CD4-positive, alpha-beta T cell treated with Interleukin-15 for 1 hour (primary cell): ENCODE measurements around the gene SLX9.

Source experiments
- DNase-seq: peaks from one replicate; pipeline ENCODE4 v3.0.0-alpha.2; 2020

SLX9 gene

DNA sequence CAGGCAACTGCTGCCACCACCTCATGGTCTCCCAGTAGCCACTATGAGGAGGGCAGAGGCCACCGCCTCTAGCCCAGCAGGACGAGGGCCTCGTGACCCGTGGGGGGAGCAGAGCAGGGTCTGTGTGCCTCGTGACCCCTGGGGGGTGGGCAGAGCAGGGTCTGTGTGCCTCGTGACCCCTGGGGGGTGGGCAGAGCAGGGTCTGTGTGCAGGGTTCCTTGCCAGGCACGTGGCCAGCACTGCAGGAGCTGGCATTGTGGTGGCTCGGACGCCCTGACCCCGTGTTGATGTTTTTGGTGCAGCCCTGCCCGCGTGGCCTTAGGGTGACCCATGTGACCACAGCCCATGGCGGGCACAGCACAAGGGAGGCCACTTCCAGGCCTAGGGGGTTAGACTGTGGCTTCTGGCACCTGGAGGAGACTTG is 52.8 kb downstream of the SLX9 start:
- no peak for DNase-seq

DNA sequence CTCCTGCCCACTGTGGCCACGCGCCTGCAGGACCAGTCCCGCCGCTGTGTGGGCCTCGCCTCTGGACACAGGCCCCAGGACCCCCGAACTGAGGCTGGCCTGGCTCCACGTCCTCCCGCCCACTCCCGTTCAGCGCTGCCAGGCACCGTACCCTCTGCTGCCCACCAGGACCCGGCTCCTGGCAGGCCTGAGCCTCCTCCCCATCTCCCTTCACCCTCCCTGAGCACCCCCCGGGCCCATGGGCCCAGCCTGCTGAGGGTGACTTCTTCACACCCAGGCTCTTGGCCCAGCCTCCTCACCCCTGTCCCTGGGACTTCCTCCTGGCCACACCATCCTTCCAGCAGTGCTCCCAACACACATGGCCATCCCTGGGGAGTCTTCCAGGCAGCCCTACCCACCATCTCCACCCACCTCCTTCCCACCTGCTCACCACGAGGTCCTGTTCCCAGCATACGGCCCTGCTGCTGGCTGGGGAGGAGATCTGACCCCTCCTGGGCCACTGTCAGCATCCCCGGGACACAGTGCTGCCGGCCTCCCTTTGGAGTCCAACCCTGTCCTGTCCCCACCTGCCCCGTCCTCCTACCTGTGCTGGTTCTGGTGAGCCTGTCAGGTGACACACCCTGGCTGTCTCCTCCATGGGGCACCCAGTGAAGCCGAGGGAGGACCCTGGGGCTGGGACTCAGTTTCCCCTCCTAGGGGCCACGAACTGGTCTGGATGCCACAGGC is 53.7 kb downstream of the SLX9 start:
- DNase-seq = no peak

DNA sequence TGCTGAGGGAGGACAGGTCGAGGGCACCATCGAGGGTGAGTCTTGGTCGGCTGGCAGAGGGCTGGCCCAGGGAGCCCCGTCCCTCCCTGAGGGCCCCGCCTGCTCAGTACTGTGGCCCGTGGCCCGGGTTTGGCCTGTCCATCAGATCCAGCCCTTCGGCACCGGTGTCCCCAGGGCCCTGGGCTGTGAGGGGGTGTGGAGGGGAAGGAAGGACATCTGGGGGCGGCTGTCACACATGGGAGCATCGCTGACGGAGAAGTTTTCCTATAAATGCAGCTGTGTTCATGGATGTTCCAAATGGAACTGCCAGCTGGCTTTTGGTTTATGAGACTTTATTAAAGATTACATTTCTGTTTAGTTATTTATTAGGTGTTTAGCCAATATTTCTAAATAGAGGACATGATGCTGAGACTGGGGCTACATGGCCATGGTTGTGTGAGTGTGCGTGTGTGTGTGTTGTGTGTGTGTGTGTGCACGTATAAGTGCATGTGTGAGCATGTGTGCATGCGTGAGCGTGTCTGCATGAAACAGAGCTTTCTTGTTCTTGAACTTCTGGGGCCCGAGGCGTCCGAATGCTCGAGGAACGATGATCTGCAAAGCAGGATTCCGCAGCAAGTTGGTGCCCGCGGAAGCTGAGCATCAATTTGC is 54.3 kb downstream of the SLX9 start:
- no peak for DNase-seq

DNA sequence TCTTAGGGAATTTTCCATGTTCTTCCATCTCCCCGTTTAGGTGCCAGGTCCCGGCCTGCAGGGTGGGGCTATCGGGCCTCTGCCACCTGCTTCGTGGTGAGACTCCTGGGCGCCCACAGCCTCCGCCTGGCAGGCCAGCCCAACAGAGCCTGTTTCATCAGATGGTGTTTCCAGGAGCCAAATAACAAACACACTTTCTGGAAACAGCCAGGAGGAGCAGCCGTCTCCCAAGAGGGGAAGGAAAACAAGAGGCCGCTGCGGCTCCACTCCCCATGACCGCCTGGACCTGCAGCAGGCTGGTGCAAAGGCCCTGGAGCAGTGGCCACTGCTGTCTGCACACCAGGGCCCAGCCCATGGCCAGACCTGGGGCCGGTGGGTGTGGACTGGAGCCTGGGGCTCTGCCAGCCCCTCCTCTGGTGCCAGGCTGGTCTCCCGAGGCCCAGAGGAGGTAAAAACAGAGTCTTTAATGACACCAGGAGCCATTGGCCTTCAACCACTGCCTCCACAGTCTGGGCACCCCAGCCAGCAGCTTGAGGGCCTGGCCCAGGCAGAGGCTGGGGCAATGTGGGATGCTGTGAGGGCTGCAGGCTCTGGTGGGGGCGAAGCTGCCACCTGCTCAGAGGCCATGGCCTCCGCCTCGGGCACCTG is 55.0 kb downstream of the SLX9 start:
- DNase-seq = no peak

DNA sequence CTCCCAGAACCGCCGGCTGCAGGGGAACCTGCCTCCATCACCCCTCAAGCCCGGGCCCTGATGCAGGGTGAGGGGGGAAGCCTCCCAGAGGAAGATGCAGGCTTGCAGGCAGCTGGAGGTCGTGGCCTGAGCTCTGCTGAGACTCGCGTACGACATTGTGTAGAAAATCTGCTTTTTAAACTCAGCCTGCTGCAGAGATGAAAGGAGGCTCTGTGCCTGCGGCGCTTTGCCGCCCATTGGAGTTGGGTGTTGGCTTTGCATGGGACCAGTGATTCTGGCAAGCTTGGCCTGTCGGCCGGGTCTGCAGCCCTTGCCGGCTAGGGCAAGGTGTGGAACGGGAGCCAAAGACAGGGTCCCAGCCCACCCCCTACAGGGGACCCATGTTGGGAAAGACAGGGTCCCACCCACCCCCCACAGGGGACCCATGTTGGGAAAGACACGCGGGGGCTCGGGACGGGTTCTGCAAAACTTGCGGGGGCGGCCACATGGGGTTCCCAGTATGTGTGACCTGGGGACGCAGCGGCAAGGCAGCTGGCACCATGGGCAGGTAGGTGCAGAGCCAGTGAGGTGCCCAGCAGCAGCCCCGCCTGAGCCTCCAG is 55.6 kb downstream of the SLX9 start:
- no peak for DNase-seq

DNA sequence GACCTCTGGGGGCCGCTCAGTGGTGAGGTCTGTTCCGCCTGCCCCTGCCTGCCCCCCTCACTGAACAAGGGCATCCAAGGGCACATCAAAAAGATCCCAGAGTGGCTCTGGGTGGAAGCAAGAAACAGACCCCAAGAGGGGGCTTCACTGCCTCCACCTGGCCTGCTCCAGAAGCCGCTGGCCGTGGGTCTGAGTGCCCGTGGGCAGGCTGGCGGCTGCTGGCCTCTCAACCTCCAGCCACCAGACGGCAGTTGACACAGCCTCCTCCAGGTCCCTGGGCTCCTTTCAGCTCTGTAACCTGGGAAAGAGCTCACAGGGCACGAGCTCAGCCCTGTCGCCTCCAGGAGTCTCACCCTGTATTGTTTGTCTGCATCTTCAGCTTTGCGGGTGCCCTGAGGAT is 56.3 kb downstream of the SLX9 start:
- DNase-seq = no peak

DNA sequence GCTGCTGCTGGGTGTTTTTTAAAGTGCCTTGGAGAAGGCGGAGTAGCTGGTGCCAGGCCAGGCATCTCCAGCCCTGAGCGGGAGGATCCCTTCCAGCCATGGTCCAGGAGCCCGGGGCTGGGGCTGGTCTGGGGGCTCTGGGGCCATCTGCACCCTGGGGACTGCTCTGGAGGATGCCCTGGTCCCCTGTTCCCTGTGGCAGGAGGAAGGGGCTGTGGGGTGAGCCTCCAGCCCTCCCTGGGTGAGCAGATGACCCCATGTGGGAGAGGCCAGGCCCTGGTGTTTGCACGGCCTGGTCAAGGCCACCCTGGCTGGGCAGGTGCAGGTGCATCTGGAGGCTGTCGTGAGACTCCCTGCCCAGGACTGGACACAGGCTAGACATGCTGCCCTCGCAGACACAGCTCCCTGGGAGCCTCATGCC is 56.7 kb downstream of the SLX9 start:
- no peak for DNase-seq

DNA sequence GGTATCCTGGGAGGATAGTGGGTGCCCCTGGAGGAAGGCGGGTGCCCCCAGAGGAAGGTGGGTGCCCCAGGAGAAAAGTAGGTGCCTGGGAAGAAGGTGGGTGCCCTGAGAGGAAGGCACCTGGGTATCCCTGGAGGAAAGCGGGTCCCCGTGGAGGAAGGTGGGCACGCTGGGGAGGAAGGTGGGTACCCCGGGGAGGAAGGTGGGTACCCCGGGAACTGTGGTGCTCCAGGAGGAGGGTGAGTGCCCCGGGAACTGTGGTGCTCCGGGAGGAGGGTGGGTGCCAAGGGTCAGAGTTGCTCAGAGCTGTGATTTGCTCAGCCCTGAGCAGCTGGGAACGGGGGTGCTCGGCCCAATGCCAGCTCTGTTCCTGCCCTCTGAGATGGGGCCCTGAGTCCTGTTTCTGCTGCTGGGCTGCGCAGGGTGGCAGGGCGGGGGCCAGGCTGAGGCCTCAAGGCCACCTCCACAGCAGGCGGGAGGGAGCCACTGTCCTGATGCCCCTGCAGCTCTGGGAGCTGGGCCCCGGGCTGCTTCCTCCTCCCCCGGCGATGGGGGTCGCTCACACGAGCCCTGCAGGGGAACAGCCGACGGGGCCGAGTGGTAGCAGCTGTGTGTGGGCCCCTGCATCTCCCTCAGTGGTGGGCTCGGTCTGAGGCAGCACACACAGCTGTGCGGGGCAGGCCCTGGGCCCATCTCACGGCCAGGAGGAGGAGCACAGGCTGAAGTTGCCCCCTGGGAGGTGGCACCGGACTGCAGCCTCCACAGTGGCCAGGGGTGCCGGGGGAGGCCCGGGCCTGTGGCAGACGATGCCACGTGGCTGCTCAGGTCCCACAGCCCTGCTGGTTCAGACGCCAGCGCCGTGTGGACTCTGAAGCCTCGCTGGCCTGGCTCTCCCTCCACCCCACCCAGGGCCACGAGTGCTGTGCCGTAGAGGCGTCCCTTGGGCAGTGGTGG is 57.4 kb downstream of the SLX9 start:
- no peak for DNase-seq

DNA sequence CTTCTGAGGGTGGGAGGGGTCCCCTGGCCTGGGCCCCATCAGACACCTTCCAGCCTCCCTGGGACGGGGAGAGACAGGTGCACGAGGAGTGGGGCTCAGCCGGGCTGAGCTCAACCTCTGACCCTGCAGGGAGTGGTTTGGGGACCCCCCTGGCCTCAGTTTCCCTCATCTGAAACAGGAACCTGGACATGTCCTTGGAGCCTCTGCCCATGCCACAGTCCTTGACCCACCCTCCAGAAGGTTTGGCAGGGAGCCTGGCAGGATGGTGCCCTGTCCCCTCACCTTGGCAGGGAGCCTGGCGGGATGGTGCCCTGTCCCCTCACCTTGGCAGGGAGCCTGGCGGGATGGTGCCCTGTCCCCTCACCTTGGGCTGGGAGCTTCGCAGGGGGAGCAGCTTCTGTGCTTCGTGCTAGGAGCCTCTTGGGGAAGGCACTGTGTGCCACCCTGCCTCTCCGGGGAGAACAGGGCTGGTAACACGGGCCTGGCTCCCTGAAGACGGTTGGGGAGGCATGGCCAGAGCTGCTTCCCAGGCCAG is 58.3 kb downstream of the SLX9 start:
- DNase-seq = no peak

DNA sequence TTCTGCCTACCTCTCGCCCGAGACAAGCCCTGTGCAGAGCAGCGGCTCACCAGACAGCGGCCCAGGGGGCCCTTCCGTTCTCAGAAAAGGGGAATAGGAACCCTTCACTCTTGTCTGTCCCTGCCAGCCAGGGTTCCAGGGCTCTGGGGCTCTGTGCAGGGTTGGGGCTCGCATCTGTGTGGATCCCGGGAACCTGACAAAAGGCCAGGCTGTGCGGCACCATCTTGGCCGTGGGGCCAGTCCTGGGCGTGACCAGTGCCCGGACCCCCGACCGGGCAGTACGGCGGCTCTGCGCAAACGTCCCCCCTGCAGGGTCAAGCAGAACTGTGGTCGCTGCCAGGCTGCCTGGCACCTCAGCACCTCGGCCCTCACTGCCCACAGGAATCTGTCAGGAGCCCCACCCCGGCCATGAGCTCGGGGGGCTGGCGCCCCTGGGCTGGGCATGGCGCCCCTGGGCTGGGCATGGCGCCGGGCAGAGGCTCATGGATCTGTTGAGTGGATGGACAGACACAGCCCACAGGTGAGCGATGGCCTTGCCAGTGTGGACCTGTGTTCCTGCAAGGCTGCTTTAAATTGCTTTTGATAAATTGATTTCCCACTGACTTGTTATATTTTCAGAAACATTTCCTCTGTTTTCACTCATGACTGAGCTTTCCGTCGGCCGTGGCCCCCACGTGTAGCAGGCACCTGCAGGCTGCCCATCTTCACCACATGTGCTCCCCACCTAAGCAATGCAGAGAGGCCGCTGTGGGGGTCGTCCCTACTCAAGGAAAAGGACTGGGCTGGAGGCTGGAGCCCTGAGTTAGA is 59.0 kb downstream of the SLX9 start:
- no peak for DNase-seq

DNA sequence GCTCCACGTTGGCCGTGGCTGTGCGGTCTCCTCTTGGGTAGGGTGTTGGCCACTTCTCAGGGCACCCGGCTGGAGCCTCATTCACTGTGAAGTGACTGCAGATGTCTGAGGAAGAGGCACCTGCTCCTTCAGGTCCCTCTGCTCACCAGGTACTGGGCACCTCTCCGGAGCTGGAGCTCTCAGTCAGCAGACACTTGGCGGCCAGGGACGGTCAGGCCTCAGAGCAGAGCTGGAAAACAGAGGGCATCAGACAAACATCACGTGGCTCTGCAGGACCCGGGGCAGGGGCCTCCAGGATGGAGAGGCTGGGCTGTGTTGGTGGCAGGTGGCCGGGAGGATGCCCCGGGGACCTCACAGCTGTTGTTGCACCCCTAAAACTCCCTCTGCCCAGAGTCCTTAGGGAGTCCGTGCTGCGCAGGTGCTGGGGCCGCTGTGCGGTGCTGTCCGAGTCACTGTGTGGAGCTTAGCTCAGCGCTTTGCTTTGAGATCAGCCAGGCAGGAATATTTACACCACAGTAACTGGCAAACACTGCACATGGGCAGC is 59.7 kb downstream of the SLX9 start:
- DNase-seq = no peak

DNA sequence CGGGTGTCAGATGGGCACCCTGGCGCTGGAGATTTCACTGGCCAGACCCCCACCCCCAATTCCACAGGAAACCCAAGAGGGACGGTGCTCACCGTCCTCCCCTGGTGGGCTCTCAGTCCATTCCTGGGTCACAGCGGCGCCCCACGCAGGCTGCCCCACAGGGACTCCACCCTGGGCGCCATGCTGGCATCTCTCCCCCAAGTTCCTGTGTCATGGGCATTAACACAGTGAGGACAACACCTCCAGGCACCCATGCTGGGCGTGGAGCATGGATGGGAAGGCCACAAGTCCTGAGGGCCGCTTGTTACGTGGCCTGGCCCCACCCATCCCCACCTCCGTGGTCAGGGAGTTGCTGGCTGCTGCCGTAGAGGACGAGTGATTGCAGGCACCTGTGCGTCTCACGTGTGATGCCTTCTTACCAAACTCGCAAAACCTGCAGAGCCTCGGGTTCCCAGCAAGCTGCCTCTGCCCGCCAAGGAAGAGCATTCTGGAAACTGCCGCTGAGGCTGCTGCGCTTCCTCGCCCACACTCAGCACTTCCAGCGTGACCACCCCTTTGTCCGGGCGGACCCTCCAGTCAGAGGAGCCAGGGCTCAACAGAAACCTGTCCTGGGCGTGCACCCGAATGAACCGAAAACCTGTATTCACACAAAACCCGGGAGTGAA is 60.3 kb downstream of the SLX9 start:
- no peak for DNase-seq

DNA sequence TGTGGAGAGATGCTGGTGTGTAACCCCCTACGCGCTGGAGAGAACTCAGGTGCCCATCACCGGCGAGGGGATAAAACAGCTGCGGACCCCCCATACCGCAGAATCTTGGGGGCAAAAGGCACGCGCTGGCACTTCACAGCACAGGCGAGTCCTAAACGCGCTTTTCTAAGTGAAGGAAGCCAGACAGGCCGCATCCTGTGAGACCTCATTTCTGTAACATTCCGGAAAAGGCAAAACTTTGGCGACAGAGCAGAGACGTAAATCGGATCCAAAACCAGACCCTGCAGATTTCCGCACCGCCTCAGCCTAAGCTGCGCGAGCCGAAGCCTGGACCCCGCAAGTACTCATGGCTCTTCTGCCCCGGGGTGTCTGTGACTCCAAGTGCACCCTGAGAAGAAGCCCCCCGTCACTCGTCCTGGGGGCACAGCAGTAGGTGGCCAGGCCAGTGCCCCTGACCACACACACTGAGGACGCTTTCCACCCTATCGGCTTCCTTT is 60.9 kb downstream of the SLX9 start:
- DNase-seq = peak; percentile 4

DNA sequence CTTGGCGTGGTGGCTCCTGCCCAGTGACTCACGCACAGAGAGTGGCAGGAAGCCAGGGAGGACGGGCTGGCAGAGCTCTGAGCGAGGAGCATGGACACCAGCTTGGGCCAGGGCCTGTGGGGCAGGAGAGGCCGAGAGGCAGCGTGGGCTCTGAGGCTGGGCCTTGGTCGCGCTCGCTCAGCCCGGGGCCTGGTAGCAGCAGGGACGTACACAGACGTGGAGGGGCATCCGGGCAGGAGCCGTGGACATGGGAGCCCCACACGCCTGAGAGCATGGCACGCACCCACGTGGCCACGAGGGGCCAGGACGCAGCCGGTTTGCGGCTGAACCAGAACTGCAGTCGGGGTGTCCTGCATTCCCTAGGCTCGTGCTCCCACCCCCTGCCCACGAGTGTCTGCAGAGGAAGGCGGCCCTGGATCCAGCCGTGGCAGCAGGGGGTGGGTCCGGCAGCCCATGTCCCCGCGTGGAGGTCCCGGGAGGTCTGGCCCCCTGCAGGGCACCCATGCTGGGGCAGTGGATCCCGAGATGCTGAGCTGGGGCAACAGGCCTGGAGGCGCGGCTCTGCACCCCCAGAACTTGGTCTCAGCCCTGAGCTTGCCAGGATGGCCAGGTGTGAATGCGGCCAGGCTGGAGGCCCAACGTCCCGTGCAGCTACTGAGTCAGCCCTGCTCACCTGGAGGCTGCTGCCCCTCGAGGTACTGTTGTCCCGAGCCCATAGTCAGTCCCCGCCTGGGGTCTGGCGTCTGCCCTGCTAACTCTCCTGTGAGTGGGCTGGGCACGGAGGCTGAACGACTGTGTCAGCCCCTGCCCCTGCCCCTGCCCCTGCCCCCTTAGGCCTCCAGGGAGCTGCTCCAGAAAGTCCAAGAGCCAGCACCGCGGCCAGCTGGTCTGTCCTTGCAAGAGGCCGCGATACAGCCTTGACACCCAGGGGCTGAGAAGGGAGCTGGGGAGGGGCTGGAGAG is 61.6 kb downstream of the SLX9 start:
- DNase-seq = peak; percentile 15

DNA sequence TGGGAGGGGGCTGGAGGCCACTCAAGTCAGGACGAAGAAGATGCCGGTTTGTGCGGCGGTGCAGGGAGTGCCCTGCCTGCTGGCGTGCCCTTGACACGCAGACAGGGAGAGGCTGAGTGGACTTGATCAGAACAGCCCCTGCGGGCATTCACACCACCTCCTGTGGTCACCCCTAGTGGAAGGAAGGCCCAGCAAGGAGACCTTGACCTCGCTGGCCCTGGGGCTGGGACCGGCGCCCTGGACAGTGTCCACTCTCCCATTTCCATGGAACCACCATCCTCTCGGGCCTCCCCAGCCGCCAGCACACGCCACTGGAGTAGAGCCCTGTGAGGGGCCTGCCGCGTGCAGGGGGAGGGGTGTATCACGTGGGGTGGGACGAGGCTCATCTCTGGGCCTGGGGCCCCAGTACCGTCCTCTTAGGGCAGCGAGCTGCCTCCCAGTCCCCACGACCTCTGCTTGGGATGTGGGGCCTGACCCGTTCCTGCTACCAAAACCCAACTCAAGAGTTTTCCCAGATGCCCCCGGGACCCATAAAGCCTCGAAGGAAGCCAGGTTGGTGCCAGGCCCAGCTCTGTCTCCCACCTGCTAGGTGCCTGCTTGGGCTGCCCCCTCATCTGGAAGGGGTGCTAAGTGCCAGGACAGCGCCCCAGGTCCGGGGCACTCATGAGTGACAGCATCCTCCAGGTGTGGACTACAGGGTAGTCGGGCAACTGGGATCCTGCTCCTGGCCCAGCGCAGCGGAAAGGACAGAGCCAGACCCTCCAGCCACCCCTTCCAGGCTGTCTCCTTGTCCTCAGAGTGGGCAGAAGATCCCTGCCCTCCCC is 62.8 kb downstream of the SLX9 start:
- peak; percentile 5 for DNase-seq

DNA sequence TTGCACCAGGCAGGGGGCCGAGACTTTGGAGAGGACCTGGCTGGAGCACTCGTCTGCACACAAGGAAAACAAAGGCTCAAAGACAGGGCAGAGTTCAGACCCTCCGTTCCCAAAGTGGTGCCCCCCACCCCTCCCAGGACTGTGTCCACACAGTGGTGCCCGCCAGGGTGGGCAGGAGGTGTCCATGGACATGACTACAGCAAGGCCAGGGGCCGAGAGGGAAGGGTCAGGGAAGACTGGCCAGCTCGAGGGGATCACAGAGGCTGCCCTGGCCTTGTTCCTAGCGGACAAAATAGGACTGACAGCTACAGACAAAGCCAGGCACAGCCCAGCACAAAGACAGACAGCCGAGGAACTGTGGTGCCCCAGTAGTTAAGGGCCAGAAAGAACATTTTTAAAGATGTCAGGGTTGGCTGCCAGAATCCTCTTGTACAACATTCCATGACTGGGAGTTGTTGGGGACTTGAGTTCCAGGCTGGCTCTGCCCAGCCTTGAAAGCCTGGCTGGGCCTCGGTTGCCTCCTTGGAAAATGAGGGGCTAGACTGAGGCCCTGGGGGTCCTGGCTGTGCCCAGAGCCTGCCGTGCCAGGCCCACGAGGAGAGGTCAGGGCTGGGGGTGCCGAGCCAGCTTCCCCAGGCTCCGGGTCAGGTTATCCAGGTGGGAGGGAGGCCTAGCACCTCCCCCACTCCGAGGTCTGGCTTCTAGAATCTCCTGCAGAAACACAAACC is 63.7 kb downstream of the SLX9 start:
- peak; percentile 10 for DNase-seq

DNA sequence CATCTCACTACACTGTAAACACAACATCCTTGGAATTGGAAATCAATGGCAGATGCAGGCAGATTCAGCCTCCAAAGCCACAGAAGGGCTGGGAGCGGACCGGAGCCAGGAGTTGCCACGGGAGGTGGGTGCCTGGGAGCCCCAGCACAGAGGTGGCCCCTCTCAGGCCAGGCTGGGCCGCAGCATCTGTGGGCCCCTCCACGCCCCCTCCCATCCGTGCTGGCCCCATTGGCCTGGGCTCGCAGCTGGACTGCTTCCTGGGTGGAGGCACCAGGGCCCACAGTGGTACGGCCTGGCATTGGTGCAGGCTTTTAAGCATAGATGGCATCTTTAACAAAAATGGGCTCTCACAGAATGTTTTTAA is 64.2 kb downstream of the SLX9 start:
- no peak for DNase-seq
